ENCODE measurements around the gene CLMP.

The CLMP gene

GRCh38 chr11:123055191-123055901 is 139.7 kb downstream of the CLMP start:
- DNase-seq (ENCODE audit: low read depth): no peak

DNA sequence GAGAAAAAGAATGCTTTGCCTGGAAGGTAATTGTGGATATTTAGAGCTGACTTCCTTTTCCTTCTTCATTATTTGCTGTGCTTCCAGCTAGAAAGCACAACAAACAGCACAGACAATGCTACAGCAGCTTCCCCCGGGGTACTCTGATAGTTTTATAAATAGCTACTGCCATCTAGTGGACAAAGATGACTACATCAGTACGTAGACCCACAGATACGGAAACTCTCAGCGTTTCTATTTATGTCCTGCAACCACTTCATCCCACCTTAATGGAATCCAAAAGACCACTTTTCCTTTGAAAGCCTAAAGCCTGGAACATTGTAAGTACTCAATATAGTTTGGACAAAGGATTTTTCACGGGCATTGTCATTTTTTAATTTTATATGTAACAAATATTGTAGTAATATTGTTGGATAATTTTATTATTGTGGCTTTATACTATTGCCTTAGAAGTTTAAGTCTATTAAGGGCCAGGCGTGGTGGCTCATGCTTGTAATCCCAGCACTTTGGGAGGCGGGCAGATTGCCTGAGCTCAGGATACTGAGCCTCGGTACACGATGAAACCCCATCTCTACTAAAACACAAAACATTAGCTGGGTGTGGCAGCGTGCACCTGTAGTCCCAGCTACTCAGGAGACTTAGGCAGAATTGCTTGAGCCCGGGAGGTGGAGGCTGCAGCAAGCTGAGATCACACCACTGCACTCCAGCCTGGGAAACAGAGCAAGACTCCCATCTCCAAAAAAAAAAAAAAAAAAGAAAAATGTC is 140.6 kb downstream of the CLMP start:
- DNase-seq (ENCODE audit: low read depth): no peak

DNA sequence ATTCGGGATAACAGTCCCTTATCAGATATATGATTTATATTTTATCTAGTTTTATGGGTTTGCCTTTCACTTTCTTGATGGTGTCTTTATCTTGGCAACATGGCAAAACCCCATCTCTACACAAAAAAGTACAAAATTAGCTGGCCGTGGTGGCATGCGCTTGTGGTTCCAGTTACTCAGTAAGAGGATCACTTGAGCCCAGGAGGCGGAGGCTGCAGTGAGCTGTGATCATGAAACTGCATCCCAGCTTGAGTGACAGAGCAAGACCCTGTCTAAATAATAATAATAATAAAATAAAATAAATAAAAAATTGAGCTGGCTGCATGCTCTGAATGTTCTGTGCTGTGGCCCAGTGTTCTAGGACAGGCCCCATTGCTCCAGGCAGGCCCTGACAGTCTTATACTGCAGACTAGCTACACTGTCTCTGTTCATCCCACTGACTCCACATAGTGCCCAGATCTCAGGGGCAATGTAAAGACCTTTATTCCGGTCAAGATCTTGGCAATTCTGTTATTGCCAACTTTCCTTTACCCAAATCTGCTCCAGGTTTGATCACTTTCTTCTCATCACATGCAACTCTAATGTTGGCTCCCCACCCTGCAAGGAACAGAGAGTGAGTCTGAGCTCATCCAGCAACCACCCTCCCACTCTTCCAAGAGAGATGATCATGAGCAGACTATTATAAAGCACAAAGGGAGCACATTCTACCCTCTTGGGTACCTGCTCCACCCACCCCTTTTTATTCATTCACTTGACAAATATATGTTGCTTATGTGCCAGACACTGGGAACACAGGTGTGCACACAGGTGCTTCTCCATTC is 141.9 kb downstream of the CLMP start:
- DNase-seq (ENCODE audit: low read depth): no peak

DNA sequence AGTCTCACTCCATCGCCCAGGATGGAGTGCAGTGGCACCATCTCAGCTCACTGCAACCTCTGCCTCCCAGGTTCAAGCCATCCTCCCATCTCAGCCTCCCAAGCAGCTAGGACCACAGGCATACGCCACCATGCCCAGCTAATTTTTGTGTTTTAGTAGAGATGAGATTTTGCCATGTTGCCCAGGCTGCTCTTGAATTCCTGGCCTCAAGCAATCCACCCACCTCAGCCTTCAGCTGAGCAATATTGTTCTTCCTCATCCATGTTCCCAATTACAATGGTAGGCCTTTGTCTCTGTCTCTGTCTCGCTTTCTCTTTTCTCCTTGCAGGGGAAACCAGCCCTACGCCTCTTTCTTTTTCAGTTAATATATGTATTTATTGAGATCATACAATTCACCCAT is 143.4 kb downstream of the CLMP start:
- no peak for DNase-seq (ENCODE audit: low read depth)

DNA sequence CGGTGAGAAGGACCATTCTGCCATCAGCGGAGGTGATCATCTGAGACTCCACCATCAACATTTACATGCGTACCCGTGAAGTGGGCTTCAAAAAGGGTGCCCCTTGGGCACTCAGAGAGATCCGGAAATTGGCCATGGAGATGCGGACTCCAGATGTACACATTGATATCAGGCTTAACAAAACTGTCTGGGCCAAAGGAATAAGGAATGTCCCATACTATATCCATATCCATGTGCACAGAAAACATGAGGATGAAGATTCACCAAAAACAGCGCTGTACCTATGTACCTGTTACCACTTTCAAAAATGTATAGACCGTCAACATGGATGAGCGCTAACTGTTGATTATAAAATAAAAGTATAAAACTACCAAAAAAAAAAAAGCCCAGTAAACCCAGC is 143.9 kb downstream of the CLMP start:
- no peak for DNase-seq (ENCODE audit: low read depth)

- no peak for DNase-seq (ENCODE audit: low read depth)
Measured at GRCh38 chr11:123047947-123048293, 147.1 kb downstream of the CLMP start.

DNA sequence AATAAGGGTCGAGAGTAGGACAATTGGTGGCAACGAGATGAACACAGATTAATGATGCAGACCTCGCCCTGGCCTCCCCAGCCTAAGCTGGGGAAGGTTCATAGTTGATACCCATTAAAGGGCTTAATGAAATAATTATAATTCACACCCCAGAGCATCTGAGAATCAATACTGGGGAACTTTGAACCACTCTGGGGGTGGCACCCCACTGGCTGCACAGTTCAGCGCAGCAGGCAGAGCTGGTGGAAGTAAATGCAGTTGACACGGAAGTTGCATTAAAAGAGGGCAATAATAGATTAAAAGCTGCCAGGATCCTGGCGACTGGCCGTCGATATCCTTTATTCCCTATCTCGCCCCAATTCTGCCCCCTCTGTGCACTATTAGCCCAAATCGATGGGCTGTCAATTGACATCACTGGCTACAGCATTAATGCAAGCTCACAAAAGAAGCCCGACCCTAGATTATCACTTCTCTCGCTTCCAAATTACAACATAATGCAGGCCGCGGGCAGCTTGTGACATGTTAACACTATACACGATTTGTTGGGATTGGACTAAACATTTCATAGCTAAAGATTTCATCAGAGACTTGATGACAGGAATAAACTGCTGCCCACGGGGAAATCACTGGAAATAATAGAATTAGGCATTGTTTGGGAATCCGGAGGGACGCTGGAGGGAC is 147.6 kb downstream of the CLMP start:
- no peak for DNase-seq (ENCODE audit: low read depth)

- DNase-seq (ENCODE audit: low read depth): no peak
Measured at GRCh38 chr11:123046473-123047259, 148.4 kb downstream of the CLMP start.

GRCh38 chr11:123045101-123045500 is 149.9 kb downstream of the CLMP start:
- DNase-seq (ENCODE audit: low read depth): no peak

DNA sequence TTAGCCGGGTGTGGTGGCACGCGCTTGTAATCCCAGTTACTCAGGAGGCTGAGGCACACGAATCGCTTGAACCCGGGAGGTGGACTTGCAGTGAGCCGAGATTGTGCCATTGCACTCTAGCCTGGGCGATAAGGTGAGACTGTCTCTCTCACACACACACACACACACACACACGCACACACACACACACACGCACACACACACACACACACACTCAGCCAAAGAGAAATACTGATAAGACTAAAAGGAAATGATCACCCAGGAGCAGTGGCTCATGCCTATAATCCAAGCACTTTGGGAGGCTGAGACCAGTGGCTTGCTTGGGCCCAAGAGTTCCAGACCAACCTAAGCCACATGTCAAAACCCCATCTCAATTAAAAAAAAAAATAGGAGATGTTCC is 153.9 kb downstream of the CLMP start:
- DNase-seq (ENCODE audit: low read depth): no peak

DNA sequence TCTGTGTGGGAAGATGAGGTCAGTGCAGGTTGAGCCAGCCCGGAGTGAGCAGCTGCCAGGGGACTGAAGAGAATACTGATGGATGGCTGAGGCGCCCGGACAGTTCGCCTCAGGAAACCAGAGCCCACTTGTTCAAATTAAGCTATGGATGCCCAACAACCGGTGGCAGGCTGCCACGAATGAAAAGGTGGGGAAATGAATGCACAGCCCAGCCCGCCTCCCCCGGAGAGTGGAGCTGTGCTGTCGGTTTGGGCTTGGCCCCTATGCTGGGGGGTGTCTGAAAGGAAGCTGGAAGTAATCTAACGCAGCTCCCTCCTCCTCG is 155.0 kb downstream of the CLMP start:
- no peak for DNase-seq (ENCODE audit: low read depth)

- no peak for DNase-seq (ENCODE audit: low read depth)
Measured at GRCh38 chr11:123035831-123036230, 159.2 kb downstream of the CLMP start.

GRCh38 chr11:123034597-123034996 is 160.5 kb downstream of the CLMP start:
- no peak for DNase-seq (ENCODE audit: low read depth)

DNA sequence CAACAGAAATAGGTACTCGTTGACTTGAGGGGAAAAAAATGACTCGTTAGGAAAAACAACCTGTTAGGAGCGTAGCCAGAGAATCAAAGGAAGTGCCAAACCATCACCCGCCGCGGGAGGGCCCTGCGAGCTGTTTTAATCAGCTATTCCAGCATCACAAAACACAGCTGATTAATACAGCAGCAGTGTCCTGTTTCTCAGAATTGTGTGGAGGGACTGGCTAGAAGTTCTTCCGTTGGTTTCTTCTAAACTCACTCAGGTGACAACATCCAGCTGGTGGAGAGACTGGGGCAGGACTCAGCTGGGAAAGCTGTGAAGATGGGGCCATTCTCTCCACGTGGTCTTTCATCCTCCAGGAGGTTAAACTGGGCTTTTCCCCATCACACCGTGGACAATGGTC is 161.2 kb downstream of the CLMP start:
- DNase-seq (ENCODE audit: low read depth): no peak

DNA sequence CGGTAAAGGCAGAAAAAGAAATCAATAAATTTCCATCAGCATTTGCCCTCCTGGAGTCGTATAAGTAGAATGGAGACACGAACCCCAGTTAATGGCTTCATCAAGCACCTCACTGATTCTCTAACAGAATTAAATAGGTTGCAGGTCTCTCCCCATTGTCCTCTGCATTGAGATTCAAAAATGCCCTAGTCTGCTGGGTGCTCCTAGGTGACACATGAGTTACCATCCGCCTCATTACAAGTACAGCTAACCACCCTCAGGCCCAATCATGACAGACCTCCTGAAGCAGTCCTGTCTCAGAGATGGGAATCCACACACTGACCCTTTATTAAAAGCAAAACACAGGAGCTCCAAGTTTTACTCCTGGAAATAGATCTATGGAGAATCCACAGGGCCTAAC is 164.5 kb downstream of the CLMP start:
- no peak for DNase-seq (ENCODE audit: low read depth)

DNA sequence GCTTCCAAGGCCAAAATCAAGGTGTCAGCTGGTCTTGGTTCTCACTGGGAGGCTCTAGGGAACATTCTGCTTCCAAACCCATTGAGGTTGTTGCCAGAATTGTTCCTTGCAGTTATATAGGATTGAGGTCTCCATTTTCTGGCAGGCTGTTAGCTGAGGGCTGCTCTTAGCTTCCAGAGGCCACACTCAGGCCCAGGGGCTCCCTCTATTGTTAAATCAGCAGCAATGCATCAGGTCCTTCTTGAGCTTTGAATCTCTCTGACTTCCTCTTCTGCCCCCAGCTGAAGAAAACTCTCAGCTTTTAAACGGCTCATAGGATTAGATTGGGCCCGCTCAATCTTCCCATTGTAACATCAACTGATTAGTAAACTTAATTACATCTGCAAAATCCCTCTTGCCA is 174.1 kb downstream of the CLMP start:
- DNase-seq (ENCODE audit: low read depth): no peak
